Activated CD4-positive, alpha-beta memory T cell treated with anti-CD3 and anti-CD28 coated beads, Interleukin-2, amount 10 ng/mL, durations not matched to agents 7 days and 5 days (primary cell): ENCODE results near the gene PSMB8. TPM values are rescaled to one million over a fixed set of nuclear protein-coding genes. Genes with fewer than 3 reads are reported as not detected.
"Not testable (repeated sequence)": the region's sequence is repeated elsewhere in the genome, so short reads cannot be mapped to it uniquely, and the experiment has no call there.

Experiments
- CTCF ChIA-PET: fragments of 350-600 bp; sonication (Branson Sonifier 250); formaldehyde crosslinking; loops from one replicate; lab custom pipeline; 2021; ENCODE audit warnings: antibody characterized with exemption, inconsistent platforms; lab: Charles Lee
- POLR2A ChIA-PET: fragments of 350-600 bp; sonication (Branson Sonifier 250); formaldehyde crosslinking; loops from one replicate; lab custom pipeline; 2021; ENCODE audit warnings: antibody characterized with exemption; lab: Charles Lee
- DNase-seq: peaks from one replicate; pipeline ENCODE4 v3.0.0-alpha.2; 2020
- H3K27ac Mint-ChIP-seq: one replicate; pipeline ENCODE4 v1.8.0; 2021; ENCODE audit warnings: mild to moderate bottlenecking, mixed read lengths
- H3K27me3 Mint-ChIP-seq: one replicate; pipeline ENCODE4 v1.8.0; 2021; ENCODE audit warnings: mixed read lengths
- H3K36me3 Mint-ChIP-seq: one replicate; pipeline ENCODE4 v1.8.0; 2021; ENCODE audit warnings: low read depth, mixed read lengths
- H3K4me1 Mint-ChIP-seq: one replicate; pipeline ENCODE4 v1.8.0; 2021; ENCODE audit warnings: mixed read lengths
- H3K4me3 Mint-ChIP-seq: one replicate; pipeline ENCODE4 v1.8.0; 2021; ENCODE audit warnings: mild to moderate bottlenecking, mixed read lengths
- H3K9me3 Mint-ChIP-seq: one replicate; pipeline ENCODE4 v1.8.0; 2021; ENCODE audit warnings: mixed read lengths
- total RNA-seq, 2 experiments: library from RNA; stranded (reverse); gene quantifications; one replicate each; pipeline ENCODE4 v1.2.3, GENCODE V29; 2021

The PSMB8 gene
- total RNA-seq, 2 experiments from 2014 or later, result 389 to 401 TPM

- POLR2A ChIA-PET, result interaction anchor here (1.2 kb wide), 1 partner anchor 96 kb away, joined by 3 read pairs; no protein-coding TSS in a partner anchor
- CTCF ChIA-PET, result interaction anchor here (1.4 to 2.7 kb wide), 4 partner anchors 10 to 109 kb away, joined by 3 to 11 read pairs (median 8); partner anchors contain the start of gene TAP2
- DNase-seq, result no peak
- no peak overlapping the region for H3K4me3 Mint-ChIP-seq
- H3K9me3 Mint-ChIP-seq, result peaks cover 4% of the 10 kb centered on the region
- H3K36me3 Mint-ChIP-seq, result peaks cover 29% of the 10 kb centered on the region
- H3K4me1 Mint-ChIP-seq, result no peaks in the 10 kb centered on the region
- no peaks in the 10 kb centered on the region for H3K27me3 Mint-ChIP-seq
- no peak overlapping the region for H3K27ac Mint-ChIP-seq
Measured at GRCh38 chr6:32876603-32877002, 32.8 kb upstream of the PSMB8 start.

GRCh38 chr6:32873947-32874346, 30.1 kb upstream of the PSMB8 start:
- not testable (repeated sequence) for H3K4me3 Mint-ChIP-seq, H3K27ac Mint-ChIP-seq, H3K9me3 Mint-ChIP-seq, H3K27me3 Mint-ChIP-seq, H3K4me1 Mint-ChIP-seq, DNase-seq
- ChIA-PET CTCF (interaction anchor here (1.3 kb wide), 1 partner anchor 111 kb away, joined by 3 read pairs; no protein-coding TSS in a partner anchor), POLR2A (interaction anchor here (1.3 to 2.0 kb wide), 2 partner anchors 34 to 98 kb away, joined by 4 to 7 read pairs; no protein-coding TSS in a partner anchor)
- peaks cover 11% of the 10 kb centered on the region for H3K36me3 Mint-ChIP-seq

GRCh38 chr6:32868257-32868788, 24.5 kb upstream of the PSMB8 start:
- ChIA-PET CTCF (interaction anchor here (0.6 to 7.9 kb wide), 51 partner anchors 10 to 1903 kb away, joined by 3 to 234 read pairs (median 5); partner anchors contain the start of genes BRD2, HLA-DMA, HLA-DMB and HLA-DOB), POLR2A (interaction anchor here (0.6 to 4.7 kb wide), 19 partner anchors 11 to 474 kb away, joined by 3 to 125 read pairs (median 5); partner anchors contain the start of genes BRD2, HLA-DMA, PSMB8 and PSMB9)
- H3K4me3 Mint-ChIP-seq, result no peak overlapping the region
- peaks cover 35% of the 10 kb centered on the region for H3K4me1 Mint-ChIP-seq
- no peak overlapping the region for H3K27ac Mint-ChIP-seq
- DNase-seq, result peak; percentile 88
- peaks cover 7% of the 10 kb centered on the region for H3K27me3 Mint-ChIP-seq
- peaks cover 14% of the 10 kb centered on the region for H3K36me3 Mint-ChIP-seq
- no peaks in the 10 kb centered on the region for H3K9me3 Mint-ChIP-seq

GRCh38 chr6:32867554-32868256, 23.9 kb upstream of the PSMB8 start:
- POLR2A ChIA-PET, result interaction anchor here (0.6 to 4.7 kb wide), 19 partner anchors 11 to 475 kb away, joined by 3 to 125 read pairs (median 5); partner anchors contain the start of genes BRD2, HLA-DMA, PSMB8 and PSMB9
- Mint-ChIP-seq H3K4me3 (no peak overlapping the region), H3K27me3 (peaks cover 7% of the 10 kb centered on the region), H3K9me3 (no peaks in the 10 kb centered on the region), H3K36me3 (peaks cover 20% of the 10 kb centered on the region), H3K27ac (peak overlapping the region; percentile 72), H3K4me1 (peaks cover 35% of the 10 kb centered on the region)
- CTCF ChIA-PET, result interaction anchor here (0.5 to 7.9 kb wide), 52 partner anchors 10 to 1903 kb away, joined by 3 to 234 read pairs (median 6); partner anchors contain the start of genes BRD2, HLA-DMA, HLA-DMB and HLA-DOB
- DNase-seq, result no peak

GRCh38 chr6:32867022-32867477, 23.2 kb upstream of the PSMB8 start:
- Mint-ChIP-seq H3K27ac (peak overlapping the region; percentile 72), H3K4me3 (no peak overlapping the region), H3K36me3 (peaks cover 19% of the 10 kb centered on the region), H3K4me1 (peaks cover 35% of the 10 kb centered on the region), H3K9me3 (no peaks in the 10 kb centered on the region), H3K27me3 (peaks cover 7% of the 10 kb centered on the region)
- DNase-seq, result no peak
- CTCF ChIA-PET, result interaction anchor here (0.7 to 7.9 kb wide), 19 partner anchors 10 to 457 kb away, joined by 3 to 234 read pairs (median 10); partner anchors contain the start of genes BRD2, HLA-DMA, PSMB8 and PSMB9
- POLR2A ChIA-PET, result interaction anchor here (1.7 to 4.7 kb wide), 7 partner anchors 10 to 106 kb away, joined by 5 to 125 read pairs (median 35); partner anchors contain the start of genes PSMB8, PSMB9, TAP1 and TAP2

GRCh38 chr6:32865724-32866443, 22.0 kb upstream of the PSMB8 start:
- Mint-ChIP-seq H3K27me3 (peaks cover 7% of the 10 kb centered on the region), H3K4me1 (peaks cover 36% of the 10 kb centered on the region), H3K36me3 (peaks cover 28% of the 10 kb centered on the region), H3K27ac (peak overlapping the region; percentile 72), H3K4me3 (no peak overlapping the region), H3K9me3 (no peaks in the 10 kb centered on the region)
- DNase-seq, result no peak
- POLR2A ChIA-PET, result interaction anchor here (1.9 to 4.3 kb wide), 3 partner anchors 11 to 20 kb away, joined by 4 to 58 read pairs (median 22); partner anchors contain the start of genes PSMB8, PSMB9 and TAP1
- CTCF ChIA-PET, result interaction anchor here (4.8 to 7.9 kb wide), 2 partner anchors 26 to 120 kb away, joined by 45 to 234 read pairs; partner anchors contain the start of gene TAP2

- H3K4me1 Mint-ChIP-seq, result peaks cover 54% of the 10 kb centered on the region
- no peaks in the 10 kb centered on the region for H3K27me3 Mint-ChIP-seq
- CTCF ChIA-PET, result interaction anchor here (2.6 kb wide), 1 partner anchor 24 kb away, joined by 18 read pairs; the partner anchor contains the start of gene TAP2
- H3K36me3 Mint-ChIP-seq, result peaks cover 57% of the 10 kb centered on the region
- no peaks in the 10 kb centered on the region for H3K9me3 Mint-ChIP-seq
- no peak overlapping the region for H3K27ac Mint-ChIP-seq
- DNase-seq, result no peak
- POLR2A ChIA-PET, result interaction anchor here (2.6 to 3.6 kb wide), 2 partner anchors 8 to 18 kb away, joined by 10 to 22 read pairs; partner anchors contain the start of genes PSMB8, PSMB9 and TAP1
- no peak overlapping the region for H3K4me3 Mint-ChIP-seq
Measured at GRCh38 chr6:32862725-32863124, 18.9 kb upstream of the PSMB8 start.

GRCh38 chr6:32860674-32861073, 16.8 kb upstream of the PSMB8 start:
- Mint-ChIP-seq H3K4me3 (no peak overlapping the region), H3K27ac (peak overlapping the region; percentile 9), H3K27me3 (no peaks in the 10 kb centered on the region), H3K4me1 (peaks cover 53% of the 10 kb centered on the region), H3K9me3 (no peaks in the 10 kb centered on the region), H3K36me3 (peaks cover 72% of the 10 kb centered on the region)
- DNase-seq, result no peak
- CTCF ChIA-PET, result interaction anchor here (8.0 to 9.6 kb wide), 2 partner anchors 8 to 21 kb away, joined by 95 to 337 read pairs; partner anchors contain the start of gene TAP2
- POLR2A ChIA-PET, result interaction anchor here (1.2 to 9.4 kb wide), 2 partner anchors 21 to 111 kb away, joined by 3 to 1055 read pairs; partner anchors contain the start of genes PSMB8 and TAP2

GRCh38 chr6:32858194-32858593, 14.3 kb upstream of the PSMB8 start:
- Mint-ChIP-seq H3K4me3 (no peak overlapping the region), H3K27ac (peak overlapping the region; percentile 53), H3K9me3 (no peaks in the 10 kb centered on the region), H3K27me3 (no peaks in the 10 kb centered on the region), H3K36me3 (peaks cover 84% of the 10 kb centered on the region), H3K4me1 (peaks cover 48% of the 10 kb centered on the region)
- DNase-seq, result no peak
- ChIA-PET POLR2A (interaction anchor here (0.5 to 9.4 kb wide), 4 partner anchors 10 to 113 kb away, joined by 3 to 1055 read pairs (median 170); partner anchors contain the start of genes BRD2, PSMB8 and TAP2), CTCF (interaction anchor here (1.1 to 9.6 kb wide), 8 partner anchors 10 to 127 kb away, joined by 3 to 337 read pairs (median 4); partner anchors contain the start of genes PSMB8 and TAP2)

- DNase-seq, result no peak
- no peaks in the 10 kb centered on the region for H3K9me3 Mint-ChIP-seq
- peak overlapping the region; percentile 100 for H3K4me3 Mint-ChIP-seq
- H3K4me1 Mint-ChIP-seq, result peaks cover 48% of the 10 kb centered on the region
- H3K27ac Mint-ChIP-seq, result peak overlapping the region; percentile 56
- no peaks in the 10 kb centered on the region for H3K27me3 Mint-ChIP-seq
- POLR2A ChIA-PET, result interaction anchor here (1.3 to 9.4 kb wide), 4 partner anchors 11 to 123 kb away, joined by 4 to 1055 read pairs (median 170); partner anchors contain the start of genes BRD2, PSMB8 and TAP2
- CTCF ChIA-PET, result interaction anchor here (1.1 to 9.6 kb wide), 7 partner anchors 11 to 128 kb away, joined by 3 to 337 read pairs (median 5); partner anchors contain the start of genes PSMB8 and TAP2
- H3K36me3 Mint-ChIP-seq, result peaks cover 87% of the 10 kb centered on the region
Measured at GRCh38 chr6:32857156-32857891, 13.5 kb upstream of the PSMB8 start.
